Measurements from ENCODE around the gene SMG5.

- TF ChIP-seq CTCF (conservative IDR thresholded peaks at IDR 0.05; ENCODE audit: low read length) (no peak), EZH2phosphoT487 (IDR thresholded peaks at IDR 0.05; ENCODE audit: borderline replicate concordance, low read depth, low read length) (no peak)
These were observed 34.9 kb downstream of the SMG5 start, which contains the start of gene PAQR6 for GRCh38 chr1:156247460-156248322.
